ENCODE data around the gene RHOT2. TPM values are rescaled to one million over a fixed set of nuclear protein-coding genes. Genes with fewer than 3 reads are reported as not detected.

The RHOT2 gene
- total and polyA plus RNA-seq, 9 of the 15 experiments (the other 6 are each of a cell fraction or from before 2014, with no cell fraction given), result 5.0 to 373 (median 112) TPM

DNA sequence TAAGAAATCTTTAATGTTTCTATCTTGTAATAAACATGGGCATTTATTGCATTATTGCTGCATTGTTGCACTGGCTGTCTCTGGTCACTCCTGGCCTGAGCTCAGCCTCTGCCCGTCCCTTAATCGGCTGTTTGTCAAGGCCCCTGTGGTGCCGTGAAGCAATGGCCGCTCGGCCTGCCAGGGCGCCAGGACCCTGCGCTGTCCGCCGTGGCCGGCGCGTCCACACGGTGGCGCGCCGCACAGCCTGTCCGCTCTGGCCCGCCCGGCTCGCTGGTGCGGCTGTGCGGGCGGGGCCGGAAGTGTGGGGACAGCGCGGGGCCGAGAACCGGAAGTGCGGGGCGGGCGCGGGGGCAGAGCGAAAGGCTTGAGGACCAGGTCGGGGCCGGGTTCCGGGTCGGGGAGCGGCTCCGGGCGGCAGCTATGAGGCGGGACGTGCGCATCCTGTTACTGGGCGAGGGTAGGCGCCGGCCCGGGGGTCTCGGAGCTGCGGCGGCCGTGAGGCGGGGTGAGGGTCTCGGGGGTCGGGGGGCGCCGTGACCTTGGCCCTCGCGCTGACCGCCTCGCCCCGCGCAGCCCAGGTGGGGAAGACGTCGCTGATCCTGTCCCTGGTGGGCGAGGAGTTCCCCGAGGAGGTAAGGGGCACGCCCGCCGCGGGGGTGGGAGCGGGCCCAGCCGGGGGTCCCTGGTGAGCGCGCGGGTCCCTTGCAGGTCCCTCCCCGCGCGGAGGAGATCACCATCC is at the start of gene RHOT2 (continued):
- TF ChIP-seq CBX8 (IDR thresholded peaks at IDR 0.05; ENCODE audit: borderline replicate concordance, extremely low read depth, low read depth, low read length, poor library complexity, severe bottlenecking) (no peak), CHD4 (IDR thresholded peaks at IDR 0.05; ENCODE audit: insufficient read depth, insufficient replicate concordance, low read depth, low read length, poor library complexity, severe bottlenecking) (no peak), HIVEP1 (CRISPR knock-in tag; IDR thresholded peaks at IDR 0.05) (no peak), ZNF311 (CRISPR knock-in tag; IDR thresholded peaks at IDR 0.05) (no peak), RNF2 (IDR thresholded peaks at IDR 0.05) (peak; percentile 63; the same call in 1 of the 2 replicates), TCF7L2 (IDR thresholded peaks at IDR 0.05; ENCODE audit: low read depth, low read length) (no peak), FOXM1 (IDR thresholded peaks at IDR 0.05; ENCODE audit: low read depth) (no peak), FOXM1 (CRISPR knock-in tag; IDR thresholded peaks at IDR 0.05; ENCODE audit: low read depth) (no peak), NCOA4 (IDR thresholded peaks at IDR 0.05; ENCODE audit: partially characterized antibody) (no peak), ESRRB (CRISPR knock-in tag; IDR thresholded peaks at IDR 0.05; ENCODE audit: borderline replicate concordance) (no peak), SPI1 (IDR thresholded peaks at IDR 0.05; ENCODE audit: borderline replicate concordance, low read depth, low read length) (0 out of 2 replicates have a peak, but pooled peaks have one; percentile 17)
- TF ChIP-seq, protein P1, sequence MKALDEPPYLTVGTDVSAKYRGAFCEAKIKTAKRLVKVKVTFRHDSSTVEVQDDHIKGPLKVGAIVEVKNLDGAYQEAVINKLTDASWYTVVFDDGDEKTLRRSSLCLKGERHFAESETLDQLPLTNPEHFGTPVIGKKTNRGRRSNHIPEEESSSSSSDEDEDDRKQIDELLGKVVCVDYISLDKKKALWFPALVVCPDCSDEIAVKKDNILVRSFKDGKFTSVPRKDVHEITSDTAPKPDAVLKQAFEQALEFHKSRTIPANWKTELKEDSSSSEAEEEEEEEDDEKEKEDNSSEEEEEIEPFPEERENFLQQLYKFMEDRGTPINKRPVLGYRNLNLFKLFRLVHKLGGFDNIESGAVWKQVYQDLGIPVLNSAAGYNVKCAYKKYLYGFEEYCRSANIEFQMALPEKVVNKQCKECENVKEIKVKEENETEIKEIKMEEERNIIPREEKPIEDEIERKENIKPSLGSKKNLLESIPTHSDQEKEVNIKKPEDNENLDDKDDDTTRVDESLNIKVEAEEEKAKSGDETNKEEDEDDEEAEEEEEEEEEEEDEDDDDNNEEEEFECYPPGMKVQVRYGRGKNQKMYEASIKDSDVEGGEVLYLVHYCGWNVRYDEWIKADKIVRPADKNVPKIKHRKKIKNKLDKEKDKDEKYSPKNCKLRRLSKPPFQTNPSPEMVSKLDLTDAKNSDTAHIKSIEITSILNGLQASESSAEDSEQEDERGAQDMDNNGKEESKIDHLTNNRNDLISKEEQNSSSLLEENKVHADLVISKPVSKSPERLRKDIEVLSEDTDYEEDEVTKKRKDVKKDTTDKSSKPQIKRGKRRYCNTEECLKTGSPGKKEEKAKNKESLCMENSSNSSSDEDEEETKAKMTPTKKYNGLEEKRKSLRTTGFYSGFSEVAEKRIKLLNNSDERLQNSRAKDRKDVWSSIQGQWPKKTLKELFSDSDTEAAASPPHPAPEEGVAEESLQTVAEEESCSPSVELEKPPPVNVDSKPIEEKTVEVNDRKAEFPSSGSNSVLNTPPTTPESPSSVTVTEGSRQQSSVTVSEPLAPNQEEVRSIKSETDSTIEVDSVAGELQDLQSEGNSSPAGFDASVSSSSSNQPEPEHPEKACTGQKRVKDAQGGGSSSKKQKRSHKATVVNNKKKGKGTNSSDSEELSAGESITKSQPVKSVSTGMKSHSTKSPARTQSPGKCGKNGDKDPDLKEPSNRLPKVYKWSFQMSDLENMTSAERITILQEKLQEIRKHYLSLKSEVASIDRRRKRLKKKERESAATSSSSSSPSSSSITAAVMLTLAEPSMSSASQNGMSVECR (CRISPR knock-in tag; IDR thresholded peaks at IDR 0.05), result peak; percentile 61; the same call in 1 of the 2 replicates
- TF ChIP-seq, protein P2, sequence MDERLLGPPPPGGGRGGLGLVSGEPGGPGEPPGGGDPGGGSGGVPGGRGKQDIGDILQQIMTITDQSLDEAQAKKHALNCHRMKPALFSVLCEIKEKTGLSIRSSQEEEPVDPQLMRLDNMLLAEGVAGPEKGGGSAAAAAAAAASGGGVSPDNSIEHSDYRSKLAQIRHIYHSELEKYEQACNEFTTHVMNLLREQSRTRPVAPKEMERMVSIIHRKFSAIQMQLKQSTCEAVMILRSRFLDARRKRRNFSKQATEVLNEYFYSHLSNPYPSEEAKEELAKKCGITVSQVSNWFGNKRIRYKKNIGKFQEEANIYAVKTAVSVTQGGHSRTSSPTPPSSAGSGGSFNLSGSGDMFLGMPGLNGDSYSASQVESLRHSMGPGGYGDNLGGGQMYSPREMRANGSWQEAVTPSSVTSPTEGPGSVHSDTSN (CRISPR knock-in tag; IDR thresholded peaks at IDR 0.05; ENCODE audit: low read depth), result no peak
- TF ChIP-seq, protein P2 (tag; conservative IDR thresholded peaks at IDR 0.05; ENCODE audit: low read depth), result no peak
- TF ChIP-seq, protein P3, sequence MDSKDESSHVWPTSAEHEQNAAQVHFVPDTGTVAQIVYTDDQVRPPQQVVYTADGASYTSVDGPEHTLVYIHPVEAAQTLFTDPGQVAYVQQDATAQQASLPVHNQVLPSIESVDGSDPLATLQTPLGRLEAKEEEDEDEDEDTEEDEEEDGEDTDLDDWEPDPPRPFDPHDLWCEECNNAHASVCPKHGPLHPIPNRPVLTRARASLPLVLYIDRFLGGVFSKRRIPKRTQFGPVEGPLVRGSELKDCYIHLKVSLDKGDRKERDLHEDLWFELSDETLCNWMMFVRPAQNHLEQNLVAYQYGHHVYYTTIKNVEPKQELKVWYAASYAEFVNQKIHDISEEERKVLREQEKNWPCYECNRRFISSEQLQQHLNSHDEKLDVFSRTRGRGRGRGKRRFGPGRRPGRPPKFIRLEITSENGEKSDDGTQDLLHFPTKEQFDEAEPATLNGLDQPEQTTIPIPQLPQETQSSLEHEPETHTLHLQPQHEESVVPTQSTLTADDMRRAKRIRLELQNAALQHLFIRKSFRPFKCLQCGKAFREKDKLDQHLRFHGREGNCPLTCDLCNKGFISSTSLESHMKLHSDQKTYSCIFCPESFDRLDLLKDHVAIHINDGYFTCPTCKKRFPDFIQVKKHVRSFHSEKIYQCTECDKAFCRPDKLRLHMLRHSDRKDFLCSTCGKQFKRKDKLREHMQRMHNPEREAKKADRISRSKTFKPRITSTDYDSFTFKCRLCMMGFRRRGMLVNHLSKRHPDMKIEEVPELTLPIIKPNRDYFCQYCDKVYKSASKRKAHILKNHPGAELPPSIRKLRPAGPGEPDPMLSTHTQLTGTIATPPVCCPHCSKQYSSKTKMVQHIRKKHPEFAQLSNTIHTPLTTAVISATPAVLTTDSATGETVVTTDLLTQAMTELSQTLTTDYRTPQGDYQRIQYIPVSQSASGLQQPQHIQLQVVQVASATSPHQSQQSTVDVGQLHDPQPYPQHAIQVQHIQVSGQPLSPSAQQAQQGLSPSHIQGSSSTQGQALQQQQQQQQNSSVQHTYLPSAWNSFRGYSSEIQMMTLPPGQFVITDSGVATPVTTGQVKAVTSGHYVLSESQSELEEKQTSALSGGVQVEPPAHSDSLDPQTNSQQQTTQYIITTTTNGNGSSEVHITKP (IDR thresholded peaks at IDR 0.05; ENCODE audit: partially characterized antibody), result no peak

All from K562 (cell line).